ENCODE data around the gene YBX3.

DNA sequence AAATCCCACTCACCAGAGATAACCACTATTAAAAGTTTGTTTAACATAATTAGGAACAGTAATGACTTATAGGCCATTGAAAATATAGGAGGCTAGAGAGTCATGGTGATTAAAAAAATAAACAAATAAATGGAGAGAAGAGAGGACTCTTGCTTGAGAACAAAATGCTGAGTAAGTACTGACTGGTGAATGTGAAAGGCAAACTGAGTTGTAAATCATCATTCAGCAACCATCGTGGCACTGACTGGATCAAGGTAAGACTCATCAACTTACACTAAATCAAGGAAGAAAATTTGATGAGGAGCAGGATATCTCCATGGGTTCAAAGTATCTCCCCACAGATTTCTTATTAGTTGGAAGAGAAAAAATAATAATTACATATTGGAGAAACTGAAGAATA, 14.1 kb upstream of the YBX3 start:
- TF ChIP-seq CTCF (conservative IDR thresholded peaks at IDR 0.05; ENCODE audit: low read depth, low read length), result no peak
- TF ChIP-seq, protein P1, sequence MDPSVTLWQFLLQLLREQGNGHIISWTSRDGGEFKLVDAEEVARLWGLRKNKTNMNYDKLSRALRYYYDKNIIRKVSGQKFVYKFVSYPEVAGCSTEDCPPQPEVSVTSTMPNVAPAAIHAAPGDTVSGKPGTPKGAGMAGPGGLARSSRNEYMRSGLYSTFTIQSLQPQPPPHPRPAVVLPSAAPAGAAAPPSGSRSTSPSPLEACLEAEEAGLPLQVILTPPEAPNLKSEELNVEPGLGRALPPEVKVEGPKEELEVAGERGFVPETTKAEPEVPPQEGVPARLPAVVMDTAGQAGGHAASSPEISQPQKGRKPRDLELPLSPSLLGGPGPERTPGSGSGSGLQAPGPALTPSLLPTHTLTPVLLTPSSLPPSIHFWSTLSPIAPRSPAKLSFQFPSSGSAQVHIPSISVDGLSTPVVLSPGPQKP (IDR thresholded peaks at IDR 0.05; ENCODE audit: borderline replicate concordance, low read depth, low read length), result no peak
- no peak for TF ChIP-seq RAD21 (IDR thresholded peaks at IDR 0.05; ENCODE audit: low read length)
- no peak for TF ChIP-seq POLR2A (IDR thresholded peaks at IDR 0.05; ENCODE audit: low read depth, low read length)
- no peak for TF ChIP-seq SMC3 (IDR thresholded peaks at IDR 0.05; ENCODE audit: low read depth, low read length)
- TF ChIP-seq CHD1 (IDR thresholded peaks at IDR 0.05; ENCODE audit: low read depth, low read length), result no peak

Data from IMR-90 (cell line).